ENCODE data around the gene EVPL.

GRCh38 chr17:76008208-76008607, 18.9 kb downstream of the EVPL start:
- no peak for TF ChIP-seq CTCF (IDR thresholded peaks at IDR 0.05)
- TF ChIP-seq POLR2A (IDR thresholded peaks at IDR 0.05): no peak

All from right lobe of liver (tissue), 4 donors.